GM12878 (cell line): Measurements from ENCODE around the gene LMNB1. TPM values are rescaled to one million over a fixed set of nuclear protein-coding genes. Genes with fewer than 3 reads are reported as not detected.

ENCODE experiments used
- ATAC-seq: fragments of 200-7000 bp; cut with Tn5 transposase; 3 replicates; pipeline ENCODE4 v1.9.1; 2020; ENCODE audit warnings: mild to moderate bottlenecking, moderate library complexity
- BruUV-seq: library from RNA; stranded (reverse); fragments of 400-500 nt; replicated peaks from 2 replicates; lab custom pipeline; 2021; lab: Mats Ljungman, UMichigan
- CTCF ChIA-PET: fragments of 300-600 bp; sonication (Branson Sonifier 250); formaldehyde crosslinking; extraction: SDS; loops from one replicate; lab custom pipeline; 2021; ENCODE audit warnings: inconsistent platforms; lab: Yijun Ruan, JAX
- POLR2A ChIA-PET: fragments of 350-600 bp; formaldehyde crosslinking; extraction: SDS; loops from one replicate; lab custom pipeline; 2021; ENCODE audit warnings: inconsistent platforms; lab: Charles Lee
- RAD21 ChIA-PET: fragments of 300-600 bp; sonication (Branson Sonifier 250); formaldehyde crosslinking; loops from one replicate; lab custom pipeline; 2023; ENCODE audit warnings: antibody characterized with exemption; ENCODE audit not compliant: unreplicated experiment; lab: Charles Lee
- SMC1A ChIA-PET: fragments of 300-600 bp; sonication (Branson Sonifier 250); formaldehyde crosslinking; loops from one replicate; lab custom pipeline; 2023; ENCODE audit not compliant: unreplicated experiment, uncharacterized antibody; lab: Charles Lee
- DNase-seq: peaks from one replicate; pipeline ENCODE4 v3.0.0-alpha.2; 2011; ENCODE audit warnings: low read depth, low spot score
- FAIRE-seq: peaks from 3 replicates; lab custom pipeline; 2011; peaks lifted over from hg19 to GRCh38; lab: Jason Lieb, UNC
- H2AFZ ChIP-seq: 2 replicates; pipeline ENCODE4 v1.6.0; 2011; ENCODE audit warnings: low read depth, low read length, control low read depth; ENCODE audit not compliant: control insufficient read depth
- H3K27ac ChIP-seq: 2 replicates; pipeline ENCODE4 v1.5.1; 2011; ENCODE audit warnings: control low read depth; ENCODE audit not compliant: control insufficient read depth, insufficient read depth
- H3K27me3 ChIP-seq, 2 experiments: replicated peaks in 1 of 2; 2 replicates each; pipeline versions ENCODE4 v1.6.0 to v1.6.1; 2011; ENCODE audit warnings: low read length in 1 of 2; ENCODE audit not compliant: control insufficient read depth in 2 of 2, insufficient read depth in 2 of 2
- H3K36me3 ChIP-seq, 2 experiments: 2 replicates each; pipeline ENCODE4 v1.5.1; 2011; ENCODE audit warnings: low read length in 1 of 2; ENCODE audit not compliant: control insufficient read depth in 2 of 2, insufficient read depth in 2 of 2
- H3K4me1 ChIP-seq: 2 replicates; pipeline ENCODE4 v1.6.1; 2011; ENCODE audit warnings: mild to moderate bottlenecking, low read length, moderate library complexity, mixed read lengths; ENCODE audit not compliant: control insufficient read depth, insufficient read depth
- H3K4me2 ChIP-seq: 2 replicates; pipeline ENCODE4 v1.6.0; 2011; ENCODE audit warnings: control low read depth; ENCODE audit not compliant: control insufficient read depth, insufficient read depth
- H3K4me3 ChIP-seq: fragments of 200-600 bp; sonication (generic); 2 replicates; pipeline ENCODE4 v1.5.1; 2016
- H3K79me2 ChIP-seq: 2 replicates; pipeline ENCODE4 v1.6.0; 2011; ENCODE audit warnings: low read length; ENCODE audit not compliant: control insufficient read depth, insufficient read depth
- H3K9ac ChIP-seq: 2 replicates; pipeline ENCODE4 v1.8.0; 2011; ENCODE audit warnings: low read length, control low read depth, mixed read lengths; ENCODE audit not compliant: control insufficient read depth, insufficient read depth
- H3K9me3 ChIP-seq: replicated peaks from 3 replicates; pipeline ENCODE4 v1.5.1; 2011; ENCODE audit warnings: mild to moderate bottlenecking, low read length; ENCODE audit not compliant: control insufficient read depth, insufficient read depth
- H4K20me1 ChIP-seq: 2 replicates; pipeline ENCODE4 v1.6.0; 2011; ENCODE audit not compliant: control insufficient read depth, insufficient read depth
- BCL11A ChIP-seq: IDR thresholded peaks from 2 replicates; pipeline ENCODE4 v1.6.1; 2011; ENCODE audit warnings: low read depth, low read length
- CBFB ChIP-seq: IDR thresholded peaks from 2 replicates; pipeline ENCODE4 v1.6.1; 2016; ENCODE audit warnings: antibody characterized with exemption, low read depth
- CEBPB ChIP-seq, 2 experiments: fragments of 150-350 bp in 1 of 2; IDR thresholded peaks; 2 replicates each; pipeline ENCODE4 v1.6.1; 2012 to 2014; ENCODE audit warnings: low read depth in 2 of 2, low read length in 2 of 2, borderline replicate concordance in 1 of 2, inconsistent platforms in 1 of 2
- DPF2 ChIP-seq: fragments of 450-650 bp; IDR thresholded peaks from 2 replicates; pipeline ENCODE4 v1.6.1; 2017; ENCODE audit warnings: mild to moderate bottlenecking
- ETV6 ChIP-seq, 2 experiments: fragments of 450-650 bp in 1 of 2; IDR thresholded peaks in 1 of 2; conservative IDR thresholded peaks in 1 of 2; 2 replicates each; pipeline ENCODE4 v1.6.1; 2014; ENCODE audit warnings: antibody characterized with exemption in 1 of 2, borderline replicate concordance in 1 of 2, low read depth in 1 of 2, mild to moderate bottlenecking in 1 of 2, moderate library complexity in 1 of 2
- EZH2 ChIP-seq: IDR thresholded peaks from 2 replicates; pipeline ENCODE4 v1.6.1; 2012; ENCODE audit warnings: low read depth, mild to moderate bottlenecking, control low read depth, inconsistent platforms, low read length, borderline replicate concordance; ENCODE audit not compliant: control insufficient read depth
- HDAC2 ChIP-seq: fragments of 200-600 bp; sonication (generic); IDR thresholded peaks from 2 replicates; pipeline ENCODE4 v1.6.1; 2017
- NFIC ChIP-seq: IDR thresholded peaks from 2 replicates; pipeline ENCODE4 v1.6.1; 2012; ENCODE audit warnings: low read depth, mild to moderate bottlenecking, inconsistent platforms, low read length, moderate library complexity
- REST ChIP-seq: IDR thresholded peaks from 2 replicates; pipeline ENCODE4 v1.6.1; 2012; ENCODE audit warnings: mild to moderate bottlenecking, low read depth, low read length
- SMC3 ChIP-seq: IDR thresholded peaks from 2 replicates; pipeline ENCODE4 v1.6.1; 2011; ENCODE audit warnings: low read length, improper control_type of control experiment, borderline replicate concordance
- TCF3 ChIP-seq: IDR thresholded peaks from 2 replicates; pipeline ENCODE4 v1.6.1; 2012; ENCODE audit warnings: low read depth, mild to moderate bottlenecking, low read length, borderline replicate concordance; ENCODE audit not compliant: insufficient read depth
- WGBS: methylation state at CpG from one replicate; pipeline ENCODE4 v1.1.6; 2016; ENCODE audit warnings: low lambda C conversion rate; ENCODE audit not compliant: insufficient replicate concordance, insufficient coverage; ENCODE audit errors: missing lambda C conversion rate; 5-methylcytosine and 5-hydroxymethylcytosine counted together
- in situ Hi-C: fragments of 300-500 bp; cut with MboI; formaldehyde crosslinking; loops from 9 replicates; pipeline ENCODE4 v1.14.3; 2018; ENCODE audit warnings: mixed read lengths
- intact Hi-C: fragments of 100-400 bp; cut with micrococcal nuclease; formaldehyde crosslinking; loops from one replicate; pipeline ENCODE4 v1.14.2; 2022; ENCODE audit not compliant: unreplicated experiment
- polyA plus RNA-seq, 11 experiments: library from polyadenylated mRNA; depleted of rRNA in 4 of 11; unstranded in 6 of 11; stranded (reverse) in 5 of 11; fragments of >200 nt; fragmentation: Nextera tagmentation in 4 of 11; fragmentation: Illumina TruSeq in 1 of 11; extraction: Ambion mirVana in 4 of 11; extraction: Trizol in 1 of 11; gene quantifications; 1 replicate in 1 of 11; 2 replicates in 10 of 11; pipeline versions ENCODE4 v1.2.1 to v1.2.3, GENCODE V29; 2011 to 2016; ENCODE audit warnings: inconsistent platforms in 2 of 11, missing spikeins in 2 of 11, low read depth in 1 of 11
- total RNA-seq, 4 experiments: library from RNA; depleted of rRNA in 3 of 4; stranded (reverse); fragments of >200 nt in 3 of 4; fragmentation: Illumina TruSeq in 1 of 4; extraction: Trizol in 1 of 4; gene quantifications; 2 replicates each; pipeline versions ENCODE4 v1.2.1 to v1.2.3, GENCODE V29; 2013 to 2021
- TF ChIP-seq, protein P1 (sequence below): fragments of 450-650 bp; IDR thresholded peaks from 2 replicates; pipeline ENCODE4 v1.6.1; 2017; ENCODE audit warnings: mild to moderate bottlenecking, moderate library complexity
- TF ChIP-seq, protein P2 (sequence below): fragments of 450-650 bp; IDR thresholded peaks from 2 replicates; pipeline ENCODE4 v1.6.1; 2016; ENCODE audit warnings: mild to moderate bottlenecking

LMNB1 gene
- total and polyA plus RNA-seq, 10 of the 15 experiments (the other 5 are each of a cell fraction or from before 2014, with no cell fraction given) = 7.0 to 185 (median 86.4) TPM

DNA sequence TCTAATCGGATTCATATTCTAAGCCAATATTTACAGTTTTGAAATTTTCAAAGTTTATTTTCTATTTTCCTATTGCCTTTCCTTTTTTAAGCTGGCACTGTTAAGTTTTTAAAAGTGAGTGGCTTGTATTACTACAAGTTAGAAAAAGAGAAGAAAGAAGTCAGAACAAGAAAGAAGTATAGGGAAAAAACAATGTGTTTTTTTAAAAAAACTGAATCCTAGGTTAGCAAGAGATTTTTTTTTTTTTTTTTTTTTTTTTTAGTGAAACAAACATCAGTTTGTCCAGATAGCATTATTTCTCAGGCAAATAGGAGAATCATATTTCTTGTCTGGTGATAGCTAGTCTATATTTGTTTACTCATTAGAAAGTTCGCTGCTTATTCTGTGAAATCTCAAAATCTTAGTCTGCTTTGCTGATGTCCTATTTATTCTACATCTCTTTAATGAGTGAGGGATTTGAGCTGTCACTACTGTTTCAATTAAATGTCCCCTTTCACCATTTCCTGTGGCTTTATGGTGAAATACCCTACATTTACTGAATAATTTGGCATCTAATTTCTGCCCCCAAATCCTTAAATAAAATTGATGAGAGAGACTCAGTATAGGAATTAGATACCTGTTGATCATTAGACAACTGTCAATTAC lies 19.1 kb upstream of the LMNB1 start:
- DNase-seq (no peak), ATAC-seq (no peak), FAIRE-seq (peak; percentile 31)
- ChIA-PET RAD21 (interaction anchor here (0.7 to 3.5 kb wide), 12 partner anchors 10 to 81 kb away, joined by 3 to 31 read pairs (median 4); partner anchors contain the start of gene LMNB1), SMC1A (interaction anchor here (0.7 to 9.5 kb wide), 16 partner anchors 8 to 80 kb away, joined by 3 to 119 read pairs (median 5); partner anchors contain the start of gene LMNB1), POLR2A (interaction anchor here (0.6 to 10.8 kb wide), 7 partner anchors 10 to 1926 kb away, joined by 3 to 140 read pairs (median 6); partner anchors contain the start of gene LMNB1), CTCF (interaction anchor here (0.6 to 16.4 kb wide), 11 partner anchors 10 to 1673 kb away, joined by 3 to 136 read pairs (median 4); partner anchors contain the start of gene LMNB1)
- BruUV-seq = no TSS peak
- H3K27me3 ChIP-seq = no peaks in the 10 kb centered on the region
- 73% methylated on average over 2 of the region's 2 CpGs for WGBS
- no peaks in the 10 kb centered on the region for H3K9me3 ChIP-seq
- peak overlapping the region; percentile 37; the same call in 1 of the 2 replicates for H3K4me3 ChIP-seq
- peaks cover 35% of the 10 kb centered on the region for H3K4me1 ChIP-seq
- peak overlapping the region; percentile 45 for H2AFZ ChIP-seq
- H3K4me2 ChIP-seq = peak overlapping the region; percentile 17; the same call in 1 of the 2 replicates
- in situ Hi-C loops = loop anchor here (25.0 kb wide), 2 partner anchors 1329 to 1821 kb away; partner anchors contain the start of gene SLC12A2
- no peaks in the 10 kb centered on the region for H4K20me1 ChIP-seq
- no peaks in the 10 kb centered on the region for H3K79me2 ChIP-seq
- H3K27ac ChIP-seq = peak overlapping the region; percentile 21
- H3K9ac ChIP-seq = no peak overlapping the region
- no peaks in the 10 kb centered on the region for H3K36me3 ChIP-seq
- intact Hi-C loops = no loop called here
- TF ChIP-seq REST = no peak
- no peak for TF ChIP-seq SMC3
- 0 out of 2 replicates have a peak, but pooled peaks have one; percentile 2 for TF ChIP-seq NFIC
- TF ChIP-seq, protein P1, sequence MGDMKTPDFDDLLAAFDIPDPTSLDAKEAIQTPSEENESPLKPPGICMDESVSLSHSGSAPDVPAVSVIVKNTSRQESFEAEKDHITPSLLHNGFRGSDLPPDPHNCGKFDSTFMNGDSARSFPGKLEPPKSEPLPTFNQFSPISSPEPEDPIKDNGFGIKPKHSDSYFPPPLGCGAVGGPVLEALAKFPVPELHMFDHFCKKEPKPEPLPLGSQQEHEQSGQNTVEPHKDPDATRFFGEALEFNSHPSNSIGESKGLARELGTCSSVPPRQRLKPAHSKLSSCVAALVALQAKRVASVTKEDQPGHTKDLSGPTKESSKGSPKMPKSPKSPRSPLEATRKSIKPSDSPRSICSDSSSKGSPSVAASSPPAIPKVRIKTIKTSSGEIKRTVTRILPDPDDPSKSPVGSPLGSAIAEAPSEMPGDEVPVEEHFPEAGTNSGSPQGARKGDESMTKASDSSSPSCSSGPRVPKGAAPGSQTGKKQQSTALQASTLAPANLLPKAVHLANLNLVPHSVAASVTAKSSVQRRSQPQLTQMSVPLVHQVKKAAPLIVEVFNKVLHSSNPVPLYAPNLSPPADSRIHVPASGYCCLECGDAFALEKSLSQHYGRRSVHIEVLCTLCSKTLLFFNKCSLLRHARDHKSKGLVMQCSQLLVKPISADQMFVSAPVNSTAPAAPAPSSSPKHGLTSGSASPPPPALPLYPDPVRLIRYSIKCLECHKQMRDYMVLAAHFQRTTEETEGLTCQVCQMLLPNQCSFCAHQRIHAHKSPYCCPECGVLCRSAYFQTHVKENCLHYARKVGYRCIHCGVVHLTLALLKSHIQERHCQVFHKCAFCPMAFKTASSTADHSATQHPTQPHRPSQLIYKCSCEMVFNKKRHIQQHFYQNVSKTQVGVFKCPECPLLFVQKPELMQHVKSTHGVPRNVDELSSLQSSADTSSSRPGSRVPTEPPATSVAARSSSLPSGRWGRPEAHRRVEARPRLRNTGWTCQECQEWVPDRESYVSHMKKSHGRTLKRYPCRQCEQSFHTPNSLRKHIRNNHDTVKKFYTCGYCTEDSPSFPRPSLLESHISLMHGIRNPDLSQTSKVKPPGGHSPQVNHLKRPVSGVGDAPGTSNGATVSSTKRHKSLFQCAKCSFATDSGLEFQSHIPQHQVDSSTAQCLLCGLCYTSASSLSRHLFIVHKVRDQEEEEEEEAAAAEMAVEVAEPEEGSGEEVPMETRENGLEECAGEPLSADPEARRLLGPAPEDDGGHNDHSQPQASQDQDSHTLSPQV = no peak
- TF ChIP-seq ETV6 (conservative IDR thresholded peaks at IDR 0.05 in 1 of 2, IDR thresholded peaks at IDR 0.05 in 1 of 2; ENCODE audit: borderline replicate concordance in 1 of 2, low read depth in 1 of 2) = no peak
- TF ChIP-seq CBFB = no peak
- no peak for TF ChIP-seq TCF3
- no peak for TF ChIP-seq HDAC2
- peak; percentile 24; the same call in 1 of the 2 replicates for TF ChIP-seq BCL11A
- TF ChIP-seq CEBPB (IDR thresholded peaks at IDR 0.05; ENCODE audit: borderline replicate concordance in 1 of 2, low read depth in 2 of 2, low read length in 2 of 2) = no peak
- no peak for TF ChIP-seq DPF2
- TF ChIP-seq, protein P2, sequence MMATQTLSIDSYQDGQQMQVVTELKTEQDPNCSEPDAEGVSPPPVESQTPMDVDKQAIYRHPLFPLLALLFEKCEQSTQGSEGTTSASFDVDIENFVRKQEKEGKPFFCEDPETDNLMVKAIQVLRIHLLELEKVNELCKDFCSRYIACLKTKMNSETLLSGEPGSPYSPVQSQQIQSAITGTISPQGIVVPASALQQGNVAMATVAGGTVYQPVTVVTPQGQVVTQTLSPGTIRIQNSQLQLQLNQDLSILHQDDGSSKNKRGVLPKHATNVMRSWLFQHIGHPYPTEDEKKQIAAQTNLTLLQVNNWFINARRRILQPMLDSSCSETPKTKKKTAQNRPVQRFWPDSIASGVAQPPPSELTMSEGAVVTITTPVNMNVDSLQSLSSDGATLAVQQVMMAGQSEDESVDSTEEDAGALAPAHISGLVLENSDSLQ = 0 out of 2 replicates have a peak, but pooled peaks have one; percentile 6
- no peak for TF ChIP-seq EZH2
